CD14-positive monocyte (primary cell): ENCODE measurements around the gene MALRD1. TPM values are rescaled to one million over a fixed set of nuclear protein-coding genes. Genes with fewer than 3 reads are reported as not detected.

Experiments
- DNase-seq, 3 donors: peaks; one replicate each; pipeline ENCODE4 v3.0.0-alpha.2; 2011 to 2022
- H2AFZ ChIP-seq: 2 replicates; pipeline ENCODE4 v1.6.0; 2012; ENCODE audit warnings: mild to moderate bottlenecking, low read depth, low read length, inconsistent platforms; ENCODE audit not compliant: insufficient read depth, poor library complexity, severe bottlenecking
- H3K27ac ChIP-seq, 2 donors: 1 replicate in 1 of 2; 2 replicates in 1 of 2; pipeline ENCODE4 v1.5.1; 2012 to 2013; ENCODE audit warnings: low read length in 2 of 2, control low read depth in 1 of 2, inconsistent platforms in 1 of 2, low read depth in 1 of 2, mild to moderate bottlenecking in 1 of 2
- H3K27me3 ChIP-seq, 2 donors: one replicate each; pipeline versions ENCODE4 v1.6.0 to v1.6.1; 2011 to 2013; ENCODE audit warnings: low read length in 2 of 2; ENCODE audit not compliant: control insufficient read depth in 2 of 2, insufficient read depth in 2 of 2
- H3K36me3 ChIP-seq, 2 donors: replicated peaks in 1 of 2; 1 replicate in 1 of 2; 2 replicates in 1 of 2; pipeline versions ENCODE4 v1.5.1 to v1.6.1; 2012 to 2013; ENCODE audit warnings: low read length in 2 of 2, control low read depth in 1 of 2, inconsistent platforms in 1 of 2, mild to moderate bottlenecking in 1 of 2; ENCODE audit not compliant: insufficient read depth in 2 of 2, control insufficient read depth in 1 of 2
- H3K4me1 ChIP-seq, 2 donors: 1 replicate in 1 of 2; 2 replicates in 1 of 2; pipeline versions ENCODE4 v1.5.1 to v1.6.1; 2012 to 2013; ENCODE audit warnings: low read length in 2 of 2, control low read depth in 1 of 2, inconsistent platforms in 1 of 2, mild to moderate bottlenecking in 1 of 2, moderate library complexity in 1 of 2; ENCODE audit not compliant: insufficient read depth in 2 of 2, control insufficient read depth in 1 of 2
- H3K4me2 ChIP-seq: replicated peaks from 2 replicates; pipeline ENCODE3; 2012; ENCODE audit warnings: low read length, moderate library complexity, mild to moderate bottlenecking; ENCODE audit not compliant: poor library complexity, severe bottlenecking; ENCODE audit errors: extremely low read depth
- H3K4me3 ChIP-seq, 3 experiments: fragments of 200-600 bp in 1 of 3; sonication (generic) in 1 of 3; replicated peaks in 1 of 3; 1 replicate in 2 of 3; 2 replicates in 1 of 3; pipeline ENCODE4 v1.5.1; 2011 to 2013; ENCODE audit warnings: low read length in 3 of 3, mild to moderate bottlenecking in 3 of 3, control low read depth in 2 of 3, low read depth in 2 of 3, inconsistent platforms in 1 of 3, moderate library complexity in 1 of 3
- H3K79me2 ChIP-seq: 2 replicates; pipeline ENCODE4 v1.6.0; 2012; ENCODE audit warnings: mild to moderate bottlenecking, control low read depth, inconsistent platforms, low read length, moderate library complexity; ENCODE audit not compliant: insufficient read depth
- H3K9ac ChIP-seq: 2 replicates; pipeline ENCODE4 v1.6.0; 2017; ENCODE audit warnings: low read length, mild to moderate bottlenecking; ENCODE audit not compliant: insufficient read depth, poor library complexity, severe bottlenecking
- H3K9me3 ChIP-seq, 2 donors: replicated peaks in 1 of 2; 1 replicate in 1 of 2; 2 replicates in 1 of 2; pipeline versions ENCODE4 v1.5.1 to v1.6.1; 2012 to 2013; ENCODE audit warnings: low read length in 2 of 2, control low read depth in 1 of 2; ENCODE audit not compliant: control insufficient read depth in 1 of 2, insufficient read depth in 1 of 2
- H4K20me1 ChIP-seq: 2 replicates; pipeline ENCODE4 v1.6.0; 2012; ENCODE audit warnings: mild to moderate bottlenecking, low read length, control low read depth, moderate library complexity; ENCODE audit not compliant: insufficient read depth
- H3K27ac Mint-ChIP-seq, 7 donors: one replicate each; pipeline ENCODE4 v1.8.0; 2020; ENCODE audit warnings: mild to moderate bottlenecking in 7 of 7, mixed read lengths in 7 of 7, moderate library complexity in 6 of 7, inconsistent platforms in 2 of 7
- H3K27me3 Mint-ChIP-seq, 3 donors: one replicate each; pipeline ENCODE4 v1.8.0; 2021 to 2022; ENCODE audit warnings: low read depth in 3 of 3, mild to moderate bottlenecking in 3 of 3, mixed read lengths in 3 of 3, moderate library complexity in 3 of 3, inconsistent platforms in 1 of 3
- H3K36me3 Mint-ChIP-seq, 2 donors: one replicate each; pipeline ENCODE4 v1.8.0; 2020; ENCODE audit warnings: mixed read lengths in 2 of 2, inconsistent platforms in 1 of 2, mild to moderate bottlenecking in 1 of 2
- H3K4me1 Mint-ChIP-seq: one replicate; pipeline ENCODE4 v1.8.0; 2020; ENCODE audit warnings: mild to moderate bottlenecking, mixed read lengths
- H3K4me3 Mint-ChIP-seq, 2 donors: one replicate each; pipeline ENCODE4 v1.8.0; 2020; ENCODE audit warnings: mild to moderate bottlenecking in 2 of 2, mixed read lengths in 2 of 2, moderate library complexity in 1 of 2
- H3K9me3 Mint-ChIP-seq, 7 donors: one replicate each; pipeline ENCODE4 v1.8.0; 2020 to 2022; ENCODE audit warnings: mixed read lengths in 7 of 7, mild to moderate bottlenecking in 6 of 7, moderate library complexity in 6 of 7, inconsistent platforms in 2 of 7
- CTCF ChIP-seq: fragments of 200-600 bp; IDR thresholded peaks from one replicate; pipeline ENCODE4 v1.8.0; 2022; ENCODE audit warnings: antibody characterized with exemption, mild to moderate bottlenecking
- WGBS: methylation state at CpG from one replicate; pipeline ENCODE4 v1.1.5; 2013; ENCODE audit warnings: missing lambda C conversion rate; ENCODE audit not compliant: insufficient coverage; 5-methylcytosine and 5-hydroxymethylcytosine counted together
- intact Hi-C, 2 donors: fragments of 100-400 bp; cut with micrococcal nuclease; formaldehyde crosslinking; loops; one replicate each; pipeline versions ENCODE4 v1.15.0 to v1.15.1; 2023
- polyA plus RNA-seq, 3 donors: library from polyadenylated mRNA; depleted of rRNA in 1 of 3; unstranded in 2 of 3; stranded (reverse) in 1 of 3; fragments of 300-500 nt in 2 of 3; fragments of >200 nt in 1 of 3; fragmentation: Illumina TruSeq in 2 of 3; gene quantifications; 1 replicate in 2 of 3; 2 replicates in 1 of 3; pipeline ENCODE4 v1.2.3, GENCODE V29; 2012 to 2021

The MALRD1 gene
- polyA plus RNA-seq, 3 donors = not detected

- no peaks in the 10 kb centered on the region for H3K79me2 ChIP-seq
- no peak for TF ChIP-seq CTCF
- no peak overlapping the region for H3K4me3 ChIP-seq
- Mint-ChIP-seq H3K4me1 (peaks cover 2% of the 10 kb centered on the region), H3K9me3 (peaks cover 0 to 2% (median 0%) of the 10 kb centered on the region in 7 donors), H3K36me3 (no peaks in the 10 kb centered on the region), H3K4me3 (peak overlapping the region in 1 of 2 donors; percentile 53), H3K27ac (no peak overlapping the region), H3K27me3 (no peaks in the 10 kb centered on the region)
- peak overlapping the region; percentile 17 for H3K4me2 ChIP-seq
- no peaks in the 10 kb centered on the region for H4K20me1 ChIP-seq
- H3K9ac ChIP-seq = no peak overlapping the region
- intact Hi-C loops = no loop called here
- H3K27me3 ChIP-seq = no peaks in the 10 kb centered on the region
- H2AFZ ChIP-seq = peak overlapping the region; percentile 41
- DNase-seq = no peak
- 0% methylated on average over 1 of the region's 3 CpGs for WGBS
- H3K9me3 ChIP-seq = no peaks in the 10 kb centered on the region
- no peaks in the 10 kb centered on the region for H3K36me3 ChIP-seq
- H3K4me1 ChIP-seq = no peaks in the 10 kb centered on the region
- H3K27ac ChIP-seq = no peak overlapping the region
These were observed 606.0 kb downstream of the MALRD1 start for GRCh38 chr10:19654576-19654975.

GRCh38 chr10:19656420-19657042 lies 607.9 kb downstream of the MALRD1 start:
- no peak overlapping the region for H3K27ac ChIP-seq
- H3K4me3 ChIP-seq = no peak overlapping the region
- Mint-ChIP-seq H3K9me3 (peaks cover 0 to 4% (median 0%) of the 10 kb centered on the region in 7 donors), H3K27ac (no peak overlapping the region), H3K4me1 (peaks cover 2% of the 10 kb centered on the region), H3K27me3 (no peaks in the 10 kb centered on the region), H3K4me3 (no peak overlapping the region), H3K36me3 (no peaks in the 10 kb centered on the region)
- H3K4me2 ChIP-seq = no peak overlapping the region
- no peak overlapping the region for H2AFZ ChIP-seq
- H3K4me1 ChIP-seq = no peaks in the 10 kb centered on the region
- H4K20me1 ChIP-seq = no peaks in the 10 kb centered on the region
- no peaks in the 10 kb centered on the region for H3K79me2 ChIP-seq
- H3K27me3 ChIP-seq = no peaks in the 10 kb centered on the region
- WGBS = no CpG with 5 or more reads among the region's 3 CpGs
- H3K36me3 ChIP-seq = no peaks in the 10 kb centered on the region
- H3K9me3 ChIP-seq = no peaks in the 10 kb centered on the region
- DNase-seq = no peak
- H3K9ac ChIP-seq = no peak overlapping the region
- TF ChIP-seq CTCF = no peak
- intact Hi-C loops = no loop called here
